ENCODE measurements around the gene MINDY4.

Gene MINDY4

GRCh38 chr7:30922596-30922995, 151.4 kb downstream of the MINDY4 start:
- Mint-ChIP-seq H3K27me3 (no peaks in the 10 kb centered on the region), H3K27ac (no peak overlapping the region), H3K36me3 (ENCODE audit: low read depth) (no peaks in the 10 kb centered on the region), H3K9me3 (peaks cover 3% of the 10 kb centered on the region), H3K4me1 (ENCODE audit: low read depth) (no peaks in the 10 kb centered on the region), H3K4me3 (no peak overlapping the region)

- H3K9me3 Mint-ChIP-seq: peaks cover 3% of the 10 kb centered on the region
- no peaks in the 10 kb centered on the region for H3K27me3 Mint-ChIP-seq
- H3K4me1 Mint-ChIP-seq (ENCODE audit: low read depth): no peaks in the 10 kb centered on the region
- no peak overlapping the region for H3K4me3 Mint-ChIP-seq
- H3K36me3 Mint-ChIP-seq (ENCODE audit: low read depth): no peaks in the 10 kb centered on the region
- H3K27ac Mint-ChIP-seq: no peak overlapping the region
Measured at GRCh38 chr7:30923009-30923773, 152.0 kb downstream of the MINDY4 start.

GRCh38 chr7:30923774-30924413, 152.7 kb downstream of the MINDY4 start:
- Mint-ChIP-seq H3K36me3 (ENCODE audit: low read depth) (no peaks in the 10 kb centered on the region), H3K4me1 (ENCODE audit: low read depth) (no peaks in the 10 kb centered on the region), H3K4me3 (no peak overlapping the region), H3K9me3 (peaks cover 3% of the 10 kb centered on the region), H3K27me3 (no peaks in the 10 kb centered on the region), H3K27ac (no peak overlapping the region)

GRCh38 chr7:30924624-30925023, 153.4 kb downstream of the MINDY4 start:
- no peak overlapping the region for H3K27ac Mint-ChIP-seq
- H3K27me3 Mint-ChIP-seq: no peaks in the 10 kb centered on the region
- no peak overlapping the region for H3K4me3 Mint-ChIP-seq
- peaks cover 3% of the 10 kb centered on the region for H3K9me3 Mint-ChIP-seq
- H3K4me1 Mint-ChIP-seq (ENCODE audit: low read depth): no peaks in the 10 kb centered on the region
- H3K36me3 Mint-ChIP-seq (ENCODE audit: low read depth): no peaks in the 10 kb centered on the region

- no peak overlapping the region for H3K4me3 Mint-ChIP-seq
- peaks cover 3% of the 10 kb centered on the region for H3K9me3 Mint-ChIP-seq
- H3K27ac Mint-ChIP-seq: no peak overlapping the region
- no peaks in the 10 kb centered on the region for H3K4me1 Mint-ChIP-seq (ENCODE audit: low read depth)
- H3K27me3 Mint-ChIP-seq: no peaks in the 10 kb centered on the region
- H3K36me3 Mint-ChIP-seq (ENCODE audit: low read depth): no peaks in the 10 kb centered on the region
Measured at GRCh38 chr7:30925117-30925516, 153.9 kb downstream of the MINDY4 start.

GRCh38 chr7:30925913-30926312, 154.7 kb downstream of the MINDY4 start:
- H3K9me3 Mint-ChIP-seq: peaks cover 3% of the 10 kb centered on the region
- H3K4me3 Mint-ChIP-seq: no peak overlapping the region
- no peaks in the 10 kb centered on the region for H3K27me3 Mint-ChIP-seq
- no peaks in the 10 kb centered on the region for H3K36me3 Mint-ChIP-seq (ENCODE audit: low read depth)
- no peak overlapping the region for H3K27ac Mint-ChIP-seq
- H3K4me1 Mint-ChIP-seq (ENCODE audit: low read depth): no peaks in the 10 kb centered on the region

- Mint-ChIP-seq H3K4me3 (no peak overlapping the region), H3K27me3 (no peaks in the 10 kb centered on the region), H3K36me3 (ENCODE audit: low read depth) (no peaks in the 10 kb centered on the region), H3K4me1 (ENCODE audit: low read depth) (no peaks in the 10 kb centered on the region), H3K27ac (no peak overlapping the region), H3K9me3 (peaks cover 3% of the 10 kb centered on the region)
Measured at GRCh38 chr7:30926313-30926712, 155.1 kb downstream of the MINDY4 start.

- H3K9me3 Mint-ChIP-seq: peaks cover 3% of the 10 kb centered on the region
- H3K27me3 Mint-ChIP-seq: no peaks in the 10 kb centered on the region
- H3K4me1 Mint-ChIP-seq (ENCODE audit: low read depth): no peaks in the 10 kb centered on the region
- H3K36me3 Mint-ChIP-seq (ENCODE audit: low read depth): no peaks in the 10 kb centered on the region
- H3K27ac Mint-ChIP-seq: no peak overlapping the region
- H3K4me3 Mint-ChIP-seq: no peak overlapping the region
Measured at GRCh38 chr7:30927040-30927439, 155.8 kb downstream of the MINDY4 start.

GRCh38 chr7:30927559-30927958, 156.3 kb downstream of the MINDY4 start:
- Mint-ChIP-seq H3K9me3 (peaks cover 3% of the 10 kb centered on the region), H3K4me3 (no peak overlapping the region), H3K27me3 (no peaks in the 10 kb centered on the region), H3K4me1 (ENCODE audit: low read depth) (no peaks in the 10 kb centered on the region), H3K36me3 (ENCODE audit: low read depth) (no peaks in the 10 kb centered on the region), H3K27ac (no peak overlapping the region)

GRCh38 chr7:30928254-30928872, 157.1 kb downstream of the MINDY4 start:
- Mint-ChIP-seq H3K27ac (no peak overlapping the region), H3K9me3 (peaks cover 3% of the 10 kb centered on the region), H3K4me1 (ENCODE audit: low read depth) (no peaks in the 10 kb centered on the region), H3K36me3 (ENCODE audit: low read depth) (no peaks in the 10 kb centered on the region), H3K4me3 (no peak overlapping the region), H3K27me3 (no peaks in the 10 kb centered on the region)

GRCh38 chr7:30929686-30930085, 158.5 kb downstream of the MINDY4 start:
- no peaks in the 10 kb centered on the region for H3K4me1 Mint-ChIP-seq (ENCODE audit: low read depth)
- no peaks in the 10 kb centered on the region for H3K27me3 Mint-ChIP-seq
- no peaks in the 10 kb centered on the region for H3K36me3 Mint-ChIP-seq (ENCODE audit: low read depth)
- H3K9me3 Mint-ChIP-seq: peaks cover 3% of the 10 kb centered on the region
- no peak overlapping the region for H3K4me3 Mint-ChIP-seq
- no peak overlapping the region for H3K27ac Mint-ChIP-seq

- H3K36me3 Mint-ChIP-seq (ENCODE audit: low read depth): no peaks in the 10 kb centered on the region
- no peaks in the 10 kb centered on the region for H3K27me3 Mint-ChIP-seq
- no peak overlapping the region for H3K4me3 Mint-ChIP-seq
- H3K4me1 Mint-ChIP-seq (ENCODE audit: low read depth): no peaks in the 10 kb centered on the region
- H3K9me3 Mint-ChIP-seq: peaks cover 3% of the 10 kb centered on the region
- H3K27ac Mint-ChIP-seq: no peak overlapping the region
Measured at GRCh38 chr7:30930621-30931020, 159.4 kb downstream of the MINDY4 start.

GRCh38 chr7:30931161-30931928, 160.1 kb downstream of the MINDY4 start:
- no peak overlapping the region for H3K27ac Mint-ChIP-seq
- no peak overlapping the region for H3K4me3 Mint-ChIP-seq
- H3K36me3 Mint-ChIP-seq (ENCODE audit: low read depth): no peaks in the 10 kb centered on the region
- peaks cover 3% of the 10 kb centered on the region for H3K9me3 Mint-ChIP-seq
- H3K27me3 Mint-ChIP-seq: no peaks in the 10 kb centered on the region
- H3K4me1 Mint-ChIP-seq (ENCODE audit: low read depth): no peaks in the 10 kb centered on the region

- Mint-ChIP-seq H3K36me3 (ENCODE audit: low read depth) (no peaks in the 10 kb centered on the region), H3K4me1 (ENCODE audit: low read depth) (no peaks in the 10 kb centered on the region), H3K27ac (no peak overlapping the region), H3K9me3 (no peaks in the 10 kb centered on the region), H3K4me3 (no peak overlapping the region), H3K27me3 (no peaks in the 10 kb centered on the region)
Measured at GRCh38 chr7:30931929-30932540, 160.8 kb downstream of the MINDY4 start.

All from stimulated activated naive CD8-positive, alpha-beta T cell treated with anti-CD3 and anti-CD28 coated beads, Interleukin-15, Interleukin-2, amounts not matched to agents 100 ng/mL and 50 ng/mL, for 24 hours (primary cell).